ENCODE data around the gene PLA2G3.
"Not testable (repeated sequence)": the region's sequence is repeated elsewhere in the genome, so short reads cannot be mapped to it uniquely, and the experiment has no call there.

The PLA2G3 gene

GRCh38 chr22:31139866-31140716 lies at the start of gene PLA2G3:
Gene PLA2G3, minus strand, starts transcription at chr22:31140508. Its CDS starts 154 bp downstream, at chr22:31140354.
- DNase-seq (ENCODE audit: low spot score), result no peak

- DNase-seq (ENCODE audit: low spot score), result no peak
These were observed 47.3 kb upstream of the PLA2G3 start for GRCh38 chr22:31187627-31188026.

GRCh38 chr22:31185056-31185455 lies 44.7 kb upstream of the PLA2G3 start:
- DNase-seq (ENCODE audit: low spot score), result peak; percentile 50

GRCh38 chr22:31184015-31184414 lies 43.7 kb upstream of the PLA2G3 start:
- no peak for DNase-seq (ENCODE audit: low spot score)

- DNase-seq (ENCODE audit: low spot score), result no peak
These were observed 39.0 kb upstream of the PLA2G3 start for GRCh38 chr22:31179345-31179744.

GRCh38 chr22:31178859-31179258 lies 38.6 kb upstream of the PLA2G3 start:
- DNase-seq (ENCODE audit: low spot score), result no peak

- no peak for DNase-seq (ENCODE audit: low spot score)
These were observed 37.3 kb upstream of the PLA2G3 start for GRCh38 chr22:31177420-31178162.

- no peak for DNase-seq (ENCODE audit: low spot score)
These were observed 36.6 kb upstream of the PLA2G3 start for GRCh38 chr22:31176923-31177322.

- DNase-seq (ENCODE audit: low spot score), result peak; percentile 86
These were observed 33.3 kb upstream of the PLA2G3 start for GRCh38 chr22:31173386-31174145.

- DNase-seq (ENCODE audit: low spot score), result not testable (repeated sequence)
These were observed 31.4 kb upstream of the PLA2G3 start for GRCh38 chr22:31171734-31172133.

- DNase-seq (ENCODE audit: low spot score), result no peak
These were observed 30.7 kb upstream of the PLA2G3 start for GRCh38 chr22:31170971-31171370.

- peak; percentile 46 for DNase-seq (ENCODE audit: low spot score)
These were observed 21.9 kb upstream of the PLA2G3 start for GRCh38 chr22:31162015-31162765.

GRCh38 chr22:31161386-31161785 lies 21.1 kb upstream of the PLA2G3 start:
- DNase-seq (ENCODE audit: low spot score), result no peak

- DNase-seq (ENCODE audit: low spot score), result peak; percentile 26
These were observed 20.1 kb upstream of the PLA2G3 start for GRCh38 chr22:31160328-31160978.

GRCh38 chr22:31155422-31155821 lies 15.1 kb upstream of the PLA2G3 start:
- DNase-seq (ENCODE audit: low spot score), result no peak

- no peak for DNase-seq (ENCODE audit: low spot score)
These were observed 14.7 kb upstream of the PLA2G3 start for GRCh38 chr22:31154975-31155374.

GRCh38 chr22:31153357-31153756 lies 13.0 kb upstream of the PLA2G3 start:
- no peak for DNase-seq (ENCODE audit: low spot score)

GRCh38 chr22:31151872-31152271 lies 11.6 kb upstream of the PLA2G3 start:
- DNase-seq (ENCODE audit: low spot score), result no peak

- DNase-seq (ENCODE audit: low spot score), result peak; percentile 31
These were observed 10.3 kb upstream of the PLA2G3 start for GRCh38 chr22:31150615-31151014.

- peak; percentile 81 for DNase-seq (ENCODE audit: low spot score)
These were observed 8.8 kb upstream of the PLA2G3 start for GRCh38 chr22:31148953-31149627.

- no peak for DNase-seq (ENCODE audit: low spot score)
These were observed 8.2 kb upstream of the PLA2G3 start for GRCh38 chr22:31148488-31148887.
